GM18502 (cell line): Measurements from ENCODE around the gene AHR.
"Not testable (repeated sequence)": the region's sequence is repeated elsewhere in the genome, so short reads cannot be mapped to it uniquely, and the experiment has no call there.

Experiments used
- ATAC-seq: cut with Tn5 transposase; IDR thresholded peaks from one replicate; pipeline ENCODE4 v1.9.1; 2021; ENCODE audit warnings: mild to moderate bottlenecking; ENCODE audit not compliant: unreplicated experiment, poor library complexity

The AHR gene

GRCh38 chr7:17370901-17371585, 72.6 kb downstream of the AHR start:
- no peak for ATAC-seq

DNA sequence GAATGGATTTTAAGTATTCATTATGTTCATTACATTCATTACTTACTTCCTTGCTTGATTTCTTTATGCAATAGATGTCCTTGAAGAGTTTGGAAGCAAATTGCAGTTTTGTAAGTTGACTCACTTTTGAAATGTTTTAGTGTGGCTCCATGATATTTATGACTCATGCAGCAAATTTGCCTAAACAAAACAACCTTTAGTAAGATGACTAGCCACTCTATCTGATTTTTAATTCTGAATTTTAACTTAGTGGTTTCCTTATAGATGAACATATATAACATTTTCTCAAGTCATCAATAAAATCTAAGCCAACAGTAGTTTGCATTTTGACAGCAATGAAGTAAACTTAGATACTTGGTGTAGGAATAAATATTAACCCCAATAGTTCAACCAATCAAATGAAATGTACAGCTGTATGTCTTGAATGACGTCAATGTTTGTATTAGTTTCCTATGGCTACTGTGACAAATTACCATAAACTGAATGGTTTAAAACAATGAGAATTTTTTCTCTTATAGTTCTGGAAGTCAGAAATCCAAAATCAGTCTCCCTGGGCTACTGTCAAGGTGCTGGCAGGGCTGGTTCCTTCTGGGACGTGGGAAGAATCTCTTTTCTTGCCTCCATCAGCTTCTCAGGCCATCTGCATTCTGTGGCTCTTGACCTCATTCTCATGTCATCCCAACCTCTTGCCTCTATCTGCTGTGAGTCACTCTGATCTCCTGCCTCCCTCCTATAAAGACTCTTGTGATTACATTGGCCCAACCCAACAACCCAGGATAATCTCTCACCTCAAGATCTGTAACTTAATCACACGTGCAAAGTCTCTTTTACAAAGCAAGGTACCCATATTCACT, 73.4 kb downstream of the AHR start:
- no peak for ATAC-seq

DNA sequence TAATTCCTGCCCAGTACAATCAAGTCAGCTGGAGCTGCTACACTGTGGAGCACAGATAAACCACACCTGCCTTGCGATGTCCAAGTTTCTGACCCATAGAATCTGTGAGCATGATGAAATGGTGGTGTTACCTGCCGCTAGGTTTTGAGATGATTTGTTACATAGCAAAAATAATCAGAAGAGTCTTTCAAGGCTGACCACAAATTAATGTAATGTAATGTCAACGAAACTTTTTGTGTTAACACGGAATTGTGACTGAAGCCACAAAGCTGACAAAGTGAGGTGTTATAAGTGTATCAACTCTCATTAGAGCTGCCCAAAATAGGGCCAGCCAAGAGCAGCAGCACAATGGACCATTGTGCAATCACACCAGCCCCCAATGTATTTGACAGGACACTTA, 75.7 kb downstream of the AHR start:
- ATAC-seq: no peak

GRCh38 chr7:17374654-17375053, 76.2 kb downstream of the AHR start:
- no peak for ATAC-seq

- ATAC-seq: no peak
These were observed 78.1 kb downstream of the AHR start for GRCh38 chr7:17376595-17376994.

DNA sequence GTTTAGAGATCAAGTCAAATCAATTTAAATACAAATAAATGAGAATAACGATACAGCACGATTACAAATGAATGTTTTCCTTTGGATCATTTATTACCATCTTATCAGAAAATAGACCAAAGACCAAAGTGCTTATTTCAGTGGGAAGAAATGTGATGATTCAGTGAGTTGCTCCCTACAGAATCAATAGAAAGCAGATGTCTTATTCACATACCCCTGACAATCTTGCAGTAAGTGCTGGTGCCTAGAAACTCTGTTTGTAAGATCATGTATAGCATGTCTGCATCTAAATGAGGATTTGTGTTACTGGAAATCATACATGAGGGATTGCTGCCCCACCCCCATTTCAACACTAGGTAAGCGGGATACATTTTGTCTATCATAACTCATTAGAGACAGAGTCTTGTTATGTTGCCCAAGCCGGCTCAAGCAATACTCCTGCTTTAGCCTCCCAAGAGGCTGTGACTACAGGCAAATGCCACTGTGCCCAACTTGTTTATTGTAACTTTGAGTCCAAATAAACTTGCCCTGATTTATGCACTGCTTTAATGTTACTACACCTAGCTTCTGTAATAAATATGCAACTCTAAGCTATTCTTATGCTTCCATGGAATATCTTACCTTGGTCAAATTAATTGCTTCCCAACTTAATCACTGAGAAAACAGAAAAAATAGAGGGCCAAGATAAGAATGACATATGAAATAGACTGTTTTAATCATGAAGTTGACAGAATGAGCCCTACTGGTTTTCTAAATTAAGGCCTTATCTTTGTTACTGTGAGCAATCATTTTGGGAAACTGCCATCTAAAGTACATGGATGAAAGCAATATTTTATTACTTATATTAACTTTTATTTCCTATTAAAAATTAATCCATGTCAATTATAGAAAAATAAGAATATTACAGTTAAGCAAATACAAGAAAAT, 82.5 kb downstream of the AHR start:
- no peak for ATAC-seq

GRCh38 chr7:17382408-17383354, 84.2 kb downstream of the AHR start:
- not testable (repeated sequence) for ATAC-seq

DNA sequence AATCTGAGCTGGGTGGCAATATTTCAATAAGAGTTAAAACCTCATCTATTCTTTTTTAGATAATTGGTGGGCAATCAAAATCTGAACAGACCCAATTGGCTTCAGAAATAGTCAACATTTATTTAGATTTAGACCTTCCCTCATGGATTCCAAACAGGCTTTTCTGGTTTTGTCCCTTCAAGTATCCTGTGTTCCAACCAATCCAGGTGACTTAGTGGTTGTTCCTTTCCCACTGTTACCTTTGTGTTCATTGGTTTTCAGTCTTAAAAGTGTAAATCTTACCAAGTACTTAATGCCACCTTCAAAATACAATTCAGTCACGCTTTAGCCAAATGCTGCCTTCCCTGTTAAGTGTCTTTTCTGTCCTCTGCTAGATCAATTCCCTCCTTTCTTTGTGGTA, 85.9 kb downstream of the AHR start:
- no peak for ATAC-seq

- ATAC-seq: no peak
These were observed 87.2 kb downstream of the AHR start for GRCh38 chr7:17385612-17386011.

DNA sequence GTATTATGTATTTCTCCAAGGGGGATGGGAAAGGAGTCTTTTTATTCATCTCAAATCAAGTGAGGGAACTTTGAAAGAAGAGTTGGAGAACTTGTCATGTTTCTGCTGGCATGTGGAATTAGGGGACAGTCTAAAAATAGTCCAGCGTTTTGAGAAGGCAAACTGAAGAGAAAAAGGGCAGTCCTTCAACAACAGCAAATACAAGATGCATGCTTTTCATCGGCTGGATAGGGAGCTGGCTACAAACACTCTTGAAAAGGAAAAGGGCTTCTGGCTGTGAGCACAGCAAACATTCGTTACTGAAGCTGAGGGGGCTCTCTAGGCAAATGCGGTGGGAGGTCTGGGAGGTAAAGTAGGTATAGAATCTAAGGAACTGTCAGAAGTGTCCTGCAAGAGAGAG, 91.9 kb downstream of the AHR start:
- ATAC-seq: no peak

- ATAC-seq: no peak
These were observed 92.9 kb downstream of the AHR start for GRCh38 chr7:17391366-17391765.

DNA sequence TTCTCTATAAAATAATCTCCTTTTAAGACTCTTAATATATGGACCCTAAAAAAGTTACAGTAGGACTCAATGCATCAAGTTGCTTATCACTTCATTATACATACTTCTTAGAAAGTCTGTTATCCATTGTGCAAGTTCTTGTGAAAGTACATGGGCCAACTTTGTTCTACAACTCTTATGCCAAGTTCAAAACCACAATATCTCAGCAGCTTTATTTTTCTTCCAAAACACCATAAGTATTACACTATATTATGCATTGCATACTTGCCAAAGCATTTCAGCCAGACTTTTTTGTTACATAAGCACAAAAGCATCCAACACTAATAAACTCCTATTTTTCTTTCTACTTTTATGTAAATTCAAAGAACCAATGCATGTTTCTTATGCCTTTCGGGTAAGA, 94.4 kb downstream of the AHR start:
- ATAC-seq: no peak

DNA sequence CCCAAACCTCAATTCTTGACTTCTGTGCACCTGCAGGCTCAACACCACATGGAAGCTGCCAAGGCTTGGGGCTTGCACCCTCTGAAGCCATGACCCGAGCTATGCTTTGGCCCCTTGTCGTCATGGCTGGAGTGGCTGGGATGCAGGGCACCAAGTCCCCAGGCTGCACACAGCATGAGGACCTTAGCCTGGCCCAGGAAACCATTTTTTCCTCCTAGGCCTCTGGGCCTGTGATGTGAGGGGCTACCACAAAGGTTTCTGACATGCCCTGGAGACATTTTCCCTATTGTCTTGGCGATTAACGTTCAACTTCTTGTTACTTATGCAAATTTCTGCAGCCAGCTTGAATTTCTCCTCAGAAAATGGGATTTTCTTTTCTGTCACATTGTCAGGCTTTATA, 96.1 kb downstream of the AHR start:
- not testable (repeated sequence) for ATAC-seq
